ENCODE data around the gene PRSS58. TPM values are rescaled to one million over a fixed set of nuclear protein-coding genes. Genes with fewer than 3 reads are reported as not detected.

Gene PRSS58
- total RNA-seq, 1 donor from 2014 or later = not detected

DNA sequence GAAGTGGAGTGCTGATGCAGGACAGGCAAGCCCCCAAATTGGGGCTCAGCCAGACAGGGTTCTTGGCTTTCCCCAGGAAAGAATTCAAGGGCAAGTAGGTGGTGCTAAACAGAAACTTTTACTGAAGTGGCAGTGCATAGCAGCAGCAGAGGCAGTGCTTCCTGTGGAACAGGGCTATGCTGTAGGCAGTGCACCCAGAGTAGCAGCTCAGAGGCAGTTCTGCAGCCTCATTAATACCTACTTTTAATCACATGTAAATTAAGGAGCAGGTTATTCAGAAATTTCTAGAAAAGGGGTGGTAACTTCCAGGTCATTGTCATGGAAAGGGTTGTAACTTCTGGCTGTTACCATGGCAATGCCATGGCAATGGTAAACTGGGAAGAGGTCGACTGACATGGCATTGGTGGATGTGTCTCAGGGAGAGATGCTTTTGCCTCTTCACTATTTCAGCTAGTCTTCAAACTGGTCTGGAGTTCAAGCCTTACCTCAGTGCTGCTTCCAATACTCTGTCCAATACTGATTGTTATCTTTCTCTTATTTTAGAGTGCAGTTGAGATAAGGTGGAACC is 29.2 kb downstream of the PRSS58 start:
- H3K9me3 Mint-ChIP-seq (ENCODE audit: unreplicated experiment) = no peaks in the 10 kb centered on the region
- H3K27ac Mint-ChIP-seq (ENCODE audit: unreplicated experiment) = no peak overlapping the region
- H3K4me1 Mint-ChIP-seq (ENCODE audit: low read depth, unreplicated experiment) = peaks cover 6% of the 10 kb centered on the region
- no peak for DNase-seq
- H3K4me3 Mint-ChIP-seq (ENCODE audit: unreplicated experiment) = no peak overlapping the region
- no peaks in the 10 kb centered on the region for H3K36me3 Mint-ChIP-seq (ENCODE audit: unreplicated experiment)
- TF ChIP-seq, protein P1, sequence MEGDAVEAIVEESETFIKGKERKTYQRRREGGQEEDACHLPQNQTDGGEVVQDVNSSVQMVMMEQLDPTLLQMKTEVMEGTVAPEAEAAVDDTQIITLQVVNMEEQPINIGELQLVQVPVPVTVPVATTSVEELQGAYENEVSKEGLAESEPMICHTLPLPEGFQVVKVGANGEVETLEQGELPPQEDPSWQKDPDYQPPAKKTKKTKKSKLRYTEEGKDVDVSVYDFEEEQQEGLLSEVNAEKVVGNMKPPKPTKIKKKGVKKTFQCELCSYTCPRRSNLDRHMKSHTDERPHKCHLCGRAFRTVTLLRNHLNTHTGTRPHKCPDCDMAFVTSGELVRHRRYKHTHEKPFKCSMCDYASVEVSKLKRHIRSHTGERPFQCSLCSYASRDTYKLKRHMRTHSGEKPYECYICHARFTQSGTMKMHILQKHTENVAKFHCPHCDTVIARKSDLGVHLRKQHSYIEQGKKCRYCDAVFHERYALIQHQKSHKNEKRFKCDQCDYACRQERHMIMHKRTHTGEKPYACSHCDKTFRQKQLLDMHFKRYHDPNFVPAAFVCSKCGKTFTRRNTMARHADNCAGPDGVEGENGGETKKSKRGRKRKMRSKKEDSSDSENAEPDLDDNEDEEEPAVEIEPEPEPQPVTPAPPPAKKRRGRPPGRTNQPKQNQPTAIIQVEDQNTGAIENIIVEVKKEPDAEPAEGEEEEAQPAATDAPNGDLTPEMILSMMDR (IDR thresholded peaks at IDR 0.05; ENCODE audit: partially characterized antibody, unreplicated experiment) = no peak
- peaks cover 2% of the 10 kb centered on the region for H3K27me3 Mint-ChIP-seq (ENCODE audit: unreplicated experiment)

Other genes with a start within 250 kb of the PRSS58 start
- not detected for gene MGAM2, start 146.3 kb downstream of the PRSS58 start, total RNA-seq (ENCODE audit: unreplicated experiment)

Data from glutamatergic neuron (in vitro differentiated cells).